Activated CD8-positive, alpha-beta memory T cell treated with anti-CD3 and anti-CD28 coated beads, Interleukin-2, amount 50 U/mL, for 1 hour (primary cell): ENCODE measurements around the gene CIDEC.

ENCODE experiments used
- DNase-seq: peaks from one replicate; pipeline ENCODE4 v3.0.0-alpha.2; 2020; ENCODE audit errors: extremely low read depth

Gene CIDEC, protein sequence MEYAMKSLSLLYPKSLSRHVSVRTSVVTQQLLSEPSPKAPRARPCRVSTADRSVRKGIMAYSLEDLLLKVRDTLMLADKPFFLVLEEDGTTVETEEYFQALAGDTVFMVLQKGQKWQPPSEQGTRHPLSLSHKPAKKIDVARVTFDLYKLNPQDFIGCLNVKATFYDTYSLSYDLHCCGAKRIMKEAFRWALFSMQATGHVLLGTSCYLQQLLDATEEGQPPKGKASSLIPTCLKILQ

DNA sequence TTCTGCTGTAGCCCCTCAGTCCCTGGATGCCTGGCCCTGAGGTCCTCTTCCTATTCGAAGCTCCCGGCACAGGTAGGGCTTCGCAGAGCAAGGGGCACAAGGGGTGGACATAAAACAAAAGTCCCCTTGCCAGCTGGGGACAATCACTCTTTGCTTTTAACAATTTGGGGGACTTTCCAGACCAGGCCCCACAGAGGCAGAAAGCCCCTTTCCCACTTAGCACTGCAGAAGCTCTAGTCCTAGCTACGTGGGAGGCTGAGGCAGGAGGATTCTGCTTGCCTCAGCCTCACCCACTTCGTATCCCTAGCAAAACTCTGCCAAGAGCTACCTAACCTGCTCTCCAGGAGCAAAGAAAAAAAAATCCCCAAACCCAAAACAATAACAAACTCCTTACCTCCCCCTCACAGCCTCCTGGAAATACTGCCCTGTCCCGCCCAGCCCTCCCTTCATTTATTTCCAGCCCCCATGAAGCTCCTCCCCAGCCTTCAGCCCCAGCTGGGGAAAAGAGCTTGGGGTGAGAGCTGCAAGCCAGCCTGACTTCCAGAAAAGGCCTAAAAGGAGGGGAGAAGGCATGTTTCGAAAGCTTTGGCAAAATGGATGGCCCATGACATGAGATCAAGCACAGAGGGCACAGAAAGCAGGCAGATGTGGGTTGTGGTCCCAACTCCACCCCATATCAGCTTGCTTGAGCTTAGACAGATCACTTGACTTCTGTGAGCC lies at the start of gene CIDEC:
CIDEC (minus strand) TSS at position 424 of the 720 bp plus-strand sequence. CDS start 1,767 bp downstream, outside the sequence.
- DNase-seq, result no peak

DNA sequence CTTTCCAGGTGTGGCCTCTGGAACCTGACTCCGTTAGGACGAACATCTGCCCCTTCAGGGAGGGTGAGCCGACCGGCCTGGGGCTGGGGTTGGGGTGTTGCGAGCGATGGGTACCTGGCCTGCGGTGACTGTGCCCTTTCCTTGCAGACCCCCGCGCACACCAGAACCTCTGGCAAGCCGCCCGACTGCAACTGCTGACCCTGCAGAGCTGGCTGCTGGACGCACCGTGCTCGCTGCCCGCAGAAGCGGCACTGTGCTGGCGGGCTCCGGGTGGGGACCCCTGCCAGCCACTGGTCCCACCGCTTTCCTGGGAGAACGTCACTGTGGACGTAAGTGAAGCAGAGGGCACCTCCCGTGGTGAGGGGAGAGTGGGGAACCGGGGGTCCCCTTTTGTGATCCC lies 48.1 kb upstream of the CIDEC start:
- no peak for DNase-seq

DNA sequence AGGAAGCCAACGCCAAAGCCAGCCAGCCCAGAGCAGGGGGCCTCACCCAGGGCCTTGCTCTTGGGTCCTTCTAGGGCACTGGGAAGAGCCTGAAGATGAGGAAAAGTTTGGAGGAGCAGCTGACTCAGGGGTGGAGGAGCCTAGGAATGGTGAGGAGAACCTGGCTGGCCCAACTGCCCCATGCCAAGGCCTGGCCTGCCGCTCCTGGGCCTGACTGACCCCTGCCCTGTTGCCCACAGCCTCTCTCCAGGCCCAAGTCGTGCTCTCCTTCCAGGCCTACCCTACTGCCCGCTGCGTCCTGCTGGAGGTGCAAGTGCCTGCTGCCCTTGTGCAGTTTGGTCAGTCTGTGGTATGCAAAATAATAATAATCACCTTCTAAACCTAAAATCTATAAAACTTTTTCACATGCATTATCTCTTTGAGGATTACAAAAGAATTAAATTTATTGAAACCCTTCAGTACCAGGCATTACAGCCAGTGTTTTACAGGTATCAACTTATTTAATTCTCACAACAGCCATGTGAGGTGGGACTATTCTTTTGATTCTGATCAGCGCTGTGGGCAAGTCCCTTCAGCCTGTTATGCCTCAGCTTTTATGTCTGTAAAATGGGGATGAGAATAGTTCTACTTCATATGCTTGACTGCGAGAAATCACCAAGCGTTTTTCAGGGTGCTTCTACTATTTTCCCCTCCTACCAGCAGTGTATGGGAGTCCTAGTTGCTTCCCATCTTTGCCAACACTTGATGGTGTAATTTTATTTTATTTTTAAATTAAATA lies 38.4 kb upstream of the CIDEC start:
- DNase-seq, result no peak

DNA sequence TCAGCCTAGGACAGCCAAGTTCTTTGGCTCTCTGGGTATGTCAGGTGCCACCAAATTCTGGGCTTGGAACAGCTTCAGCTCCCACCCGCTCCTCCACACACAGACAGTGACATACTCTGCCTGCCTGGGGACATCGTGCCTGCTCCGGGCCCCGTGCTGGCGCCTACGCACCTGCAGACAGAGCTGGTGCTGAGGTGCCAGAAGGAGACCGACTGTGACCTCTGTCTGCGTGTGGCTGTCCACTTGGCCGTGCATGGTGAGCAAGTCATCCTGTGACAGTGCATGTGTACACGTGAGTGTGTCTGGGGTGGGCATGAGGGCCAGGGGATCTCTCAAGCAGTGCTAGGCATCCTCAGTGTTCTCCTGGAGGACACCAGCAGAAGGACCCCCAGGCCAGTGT lies 37.8 kb upstream of the CIDEC start:
- no peak for DNase-seq

DNA sequence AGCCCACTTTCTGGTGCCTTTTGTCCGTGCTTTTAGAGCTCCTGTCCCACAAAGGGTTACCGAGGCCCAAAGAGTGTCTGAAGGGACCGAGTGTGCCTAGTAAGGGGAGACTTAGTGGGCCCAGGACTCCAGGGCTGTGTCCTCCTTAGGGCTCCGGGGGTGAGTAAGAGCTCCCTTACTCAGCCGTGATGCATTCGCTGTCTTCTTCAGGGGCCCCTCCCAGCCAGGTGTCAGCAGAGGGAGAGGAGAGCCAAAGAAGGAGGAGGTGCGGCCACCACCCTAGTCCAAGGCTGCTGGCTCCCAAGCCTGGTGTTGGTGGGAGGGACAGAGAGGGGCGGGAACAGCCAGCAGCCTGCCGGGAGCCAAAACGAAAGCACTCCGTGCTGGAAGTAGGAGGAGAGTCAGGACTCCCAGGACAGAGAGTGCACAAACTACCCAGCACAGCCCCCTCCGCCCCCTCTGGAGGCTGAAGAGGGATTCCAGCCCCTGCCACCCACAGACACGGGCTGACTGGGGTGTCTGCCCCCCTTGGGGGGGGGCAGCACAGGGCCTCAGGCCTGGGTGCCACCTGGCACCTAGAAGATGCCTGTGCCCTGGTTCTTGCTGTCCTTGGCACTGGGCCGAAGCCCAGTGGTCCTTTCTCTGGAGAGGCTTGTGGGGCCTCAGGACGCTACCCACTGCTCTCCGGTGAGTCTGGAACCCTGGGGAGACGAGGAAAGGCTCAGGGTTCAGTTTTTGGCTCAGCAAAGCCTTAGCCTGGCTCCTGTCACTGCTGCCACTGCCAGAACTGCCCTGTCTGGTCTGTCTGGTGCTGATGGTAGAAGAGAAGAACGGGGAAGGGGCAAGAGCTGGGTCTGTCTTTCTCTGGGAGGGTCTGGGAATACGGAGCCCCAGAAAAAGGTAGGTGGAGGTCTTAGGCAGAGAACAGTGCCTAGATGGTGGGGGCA lies 37.0 kb upstream of the CIDEC start, which contains the start of gene IL17RC:
IL17RC (plus strand) TSS at position 365 of the 947 bp plus-strand sequence; CDS start at position 583, 218 bp downstream.
- no peak for DNase-seq

DNA sequence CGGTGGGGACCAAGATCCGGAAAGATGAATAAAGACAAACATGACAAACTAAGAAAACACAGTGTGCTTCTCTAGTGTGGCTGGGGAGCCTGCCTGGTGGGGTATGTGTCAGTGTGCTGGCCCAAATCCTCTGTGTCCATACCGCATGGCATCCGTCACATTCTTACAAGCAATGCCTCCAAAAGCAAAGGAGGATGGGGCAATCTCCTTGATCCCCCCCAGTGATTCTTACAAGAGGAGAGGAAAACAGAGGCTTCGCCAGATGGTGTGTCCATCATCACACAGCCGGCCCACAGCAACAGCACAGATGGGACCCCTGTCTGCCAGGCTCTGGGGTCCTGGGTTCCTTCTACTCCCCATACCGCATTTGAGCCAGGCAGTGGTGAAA lies 36.3 kb upstream of the CIDEC start:
- no peak for DNase-seq

DNA sequence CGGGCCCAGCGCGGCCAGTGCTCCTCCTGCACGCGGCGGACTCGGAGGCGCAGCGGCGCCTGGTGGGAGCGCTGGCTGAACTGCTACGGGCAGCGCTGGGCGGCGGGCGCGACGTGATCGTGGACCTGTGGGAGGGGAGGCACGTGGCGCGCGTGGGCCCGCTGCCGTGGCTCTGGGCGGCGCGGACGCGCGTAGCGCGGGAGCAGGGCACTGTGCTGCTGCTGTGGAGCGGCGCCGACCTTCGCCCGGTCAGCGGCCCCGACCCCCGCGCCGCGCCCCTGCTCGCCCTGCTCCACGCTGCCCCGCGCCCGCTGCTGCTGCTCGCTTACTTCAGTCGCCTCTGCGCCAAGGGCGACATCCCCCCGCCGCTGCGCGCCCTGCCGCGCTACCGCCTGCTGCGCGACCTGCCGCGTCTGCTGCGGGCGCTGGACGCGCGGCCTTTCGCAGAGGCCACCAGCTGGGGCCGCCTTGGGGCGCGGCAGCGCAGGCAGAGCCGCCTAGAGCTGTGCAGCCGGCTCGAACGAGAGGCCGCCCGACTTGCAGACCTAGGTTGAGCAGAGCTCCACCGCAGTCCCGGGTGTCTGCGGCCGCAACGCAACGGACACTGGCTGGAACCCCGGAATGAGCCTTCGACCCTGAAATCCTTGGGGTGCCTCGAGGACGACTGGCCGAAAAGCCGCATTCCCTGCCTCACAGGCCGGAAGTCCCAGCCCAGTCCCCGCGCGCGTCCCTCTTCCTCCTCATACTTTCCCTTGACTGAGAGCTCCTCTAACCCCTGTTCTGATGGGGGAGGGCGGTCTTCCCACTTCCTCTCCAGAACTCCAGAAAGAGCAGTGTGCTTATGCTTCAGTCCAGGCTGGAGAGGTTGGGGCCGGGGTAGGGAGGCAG lies 35.4 kb upstream of the CIDEC start:
- DNase-seq, result no peak

DNA sequence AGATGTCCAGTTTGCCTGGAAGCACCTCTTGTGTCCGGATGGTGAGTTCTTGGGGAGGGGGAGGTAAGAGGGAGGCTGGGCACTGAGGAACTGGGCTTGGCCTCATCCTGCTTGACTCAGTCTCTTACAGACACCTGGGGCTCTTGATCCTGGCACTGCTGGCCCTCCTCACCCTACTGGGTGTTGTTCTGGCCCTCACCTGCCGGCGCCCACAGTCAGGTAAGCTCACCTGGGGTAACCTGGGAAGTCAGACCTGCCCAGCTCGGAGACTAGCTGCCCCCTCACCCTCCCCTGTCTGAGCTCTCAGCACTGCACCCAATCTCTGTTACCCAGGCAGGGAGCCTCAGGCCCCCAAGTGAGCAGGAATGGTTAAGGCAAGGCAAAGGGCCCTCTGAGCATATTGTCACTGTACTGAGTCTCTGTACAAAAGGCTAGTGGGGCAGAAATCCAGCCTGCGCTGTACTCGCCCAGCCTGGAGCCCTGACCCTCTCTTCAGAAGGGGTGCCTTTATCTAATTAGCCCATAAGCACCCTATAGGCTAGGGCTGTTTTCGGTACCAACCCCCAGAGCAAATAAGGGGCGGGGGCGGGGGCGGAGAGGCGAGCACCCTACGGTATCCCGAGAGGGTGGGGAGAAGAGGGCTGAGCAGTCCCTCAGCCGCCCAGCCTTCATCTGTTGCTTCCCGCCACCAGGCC lies 34.7 kb upstream of the CIDEC start:
- no peak for DNase-seq

DNA sequence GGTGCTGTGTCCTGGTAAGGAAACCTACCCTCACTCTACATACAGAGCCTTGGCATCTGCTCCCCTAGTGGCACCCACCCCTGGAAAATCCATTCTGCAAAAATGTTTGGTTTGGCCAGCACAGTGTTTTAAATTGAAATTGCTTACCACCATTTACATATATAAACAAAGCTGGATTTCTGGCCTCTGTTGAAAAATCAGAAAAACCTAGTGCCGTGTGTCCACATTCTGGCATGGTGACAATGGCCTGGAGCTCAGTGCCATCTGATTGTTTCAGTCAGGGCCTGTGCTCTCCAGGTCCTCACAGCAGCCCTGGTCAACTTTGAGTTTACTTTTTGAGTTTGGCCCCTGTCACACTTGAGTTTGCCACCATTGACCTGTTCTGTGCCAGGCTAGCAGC lies 34.0 kb upstream of the CIDEC start:
- no peak for DNase-seq

DNA sequence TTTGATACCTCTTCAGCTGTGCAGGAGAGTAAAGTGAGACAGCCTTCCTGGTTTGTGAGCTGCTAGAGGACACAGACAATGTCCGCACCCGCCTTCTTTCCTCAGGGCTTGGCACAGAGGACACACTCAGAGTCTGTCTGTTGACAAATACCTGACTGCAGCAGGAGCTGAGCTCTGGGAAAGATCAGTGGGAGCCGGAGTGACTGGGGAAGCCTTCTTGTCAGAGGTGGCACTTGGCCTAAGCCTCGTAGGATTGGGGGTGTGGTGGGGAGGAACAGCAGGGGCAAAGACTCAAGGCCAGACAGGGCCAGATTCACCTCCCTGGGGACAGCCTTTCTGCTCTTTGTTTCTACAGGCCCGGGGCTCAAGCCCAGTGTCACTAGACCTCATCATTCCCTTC lies 33.5 kb upstream of the CIDEC start:
- no peak for DNase-seq

DNA sequence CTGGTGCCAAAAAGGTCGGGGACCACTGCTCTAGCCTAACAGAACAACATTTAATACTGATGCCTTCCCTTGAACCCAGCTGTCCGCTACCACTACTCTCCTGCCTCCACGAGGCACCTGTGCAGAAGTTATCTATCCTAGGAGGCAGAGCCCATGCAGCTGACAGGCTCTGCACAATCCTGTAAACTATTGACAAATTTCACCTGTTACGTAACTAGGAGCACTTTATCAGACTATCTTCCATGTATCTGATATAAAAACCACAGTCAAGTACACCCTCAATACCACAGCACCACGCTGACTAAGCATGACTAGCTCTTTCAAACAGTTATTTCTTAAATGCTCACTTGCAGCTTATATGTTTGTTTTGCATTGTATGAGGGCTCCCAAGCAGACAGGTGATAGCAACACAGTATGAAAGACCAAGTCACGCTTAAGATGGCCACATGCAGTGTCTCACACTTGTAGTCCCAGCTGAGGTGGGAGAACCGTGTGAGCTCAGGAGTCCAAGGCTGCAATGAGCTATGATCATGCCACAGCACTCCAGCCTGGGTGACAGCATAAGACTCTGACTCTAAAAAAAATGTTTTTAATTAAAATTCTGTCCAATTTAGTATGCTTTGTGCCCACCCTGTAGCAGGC lies 32.4 kb upstream of the CIDEC start:
- no peak for DNase-seq

DNA sequence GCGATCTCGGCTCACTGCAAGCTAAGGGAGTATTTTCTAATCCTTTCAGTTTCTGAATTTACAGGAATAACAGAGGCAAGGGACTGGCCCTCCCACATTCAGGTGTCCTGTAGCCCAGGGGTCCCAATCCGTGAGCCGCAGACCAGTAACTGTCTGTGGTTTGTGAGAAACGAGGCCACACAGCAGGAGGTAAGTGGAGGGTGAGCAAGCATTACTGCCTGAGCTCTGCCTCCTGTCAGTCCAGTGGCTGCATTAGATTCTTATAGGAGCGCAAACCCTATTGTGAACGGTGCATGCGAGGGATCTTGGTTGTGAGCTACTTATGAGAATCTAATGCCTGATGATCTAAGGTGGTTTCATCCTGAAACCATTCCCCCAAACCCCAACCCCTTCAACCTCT lies 31.8 kb upstream of the CIDEC start:
- DNase-seq, result no peak

DNA sequence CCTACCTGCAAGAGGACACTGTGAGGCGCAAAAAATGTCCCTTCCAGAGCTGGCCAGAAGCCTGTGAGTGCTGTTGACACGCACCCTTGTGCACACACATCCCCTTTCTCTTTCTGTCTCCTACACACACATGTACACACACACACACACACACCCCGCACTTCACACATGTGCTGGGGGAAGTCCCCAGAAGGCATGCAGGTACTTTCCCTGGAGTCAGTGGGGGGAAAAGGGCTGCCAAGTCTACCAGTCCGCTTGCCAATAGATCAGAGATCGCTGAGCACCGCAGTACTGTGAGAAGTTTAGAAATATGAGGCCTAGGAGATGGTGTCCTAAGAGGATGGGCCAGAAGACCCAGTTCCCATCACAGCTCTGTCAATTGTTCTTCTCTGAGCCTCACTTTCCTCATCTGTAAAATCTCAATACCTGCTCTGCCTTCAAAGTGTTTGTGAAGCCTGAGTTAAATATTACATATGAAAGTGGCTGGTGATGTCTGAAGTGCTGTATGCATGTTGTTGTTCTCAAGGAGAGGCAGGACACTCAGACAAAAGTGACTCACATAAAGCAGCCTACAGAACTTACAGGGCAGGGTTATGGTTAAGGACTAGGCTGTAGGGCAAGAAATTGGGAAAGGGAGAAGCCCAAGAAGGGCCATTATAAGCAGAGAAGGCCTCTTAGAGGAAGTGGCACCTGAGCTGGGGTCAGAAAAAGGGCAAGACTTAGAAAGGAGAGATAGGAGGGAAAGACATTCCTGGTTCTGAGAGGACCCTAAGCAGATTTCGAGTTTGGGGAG lies 29.4 kb upstream of the CIDEC start:
- DNase-seq, result no peak

DNA sequence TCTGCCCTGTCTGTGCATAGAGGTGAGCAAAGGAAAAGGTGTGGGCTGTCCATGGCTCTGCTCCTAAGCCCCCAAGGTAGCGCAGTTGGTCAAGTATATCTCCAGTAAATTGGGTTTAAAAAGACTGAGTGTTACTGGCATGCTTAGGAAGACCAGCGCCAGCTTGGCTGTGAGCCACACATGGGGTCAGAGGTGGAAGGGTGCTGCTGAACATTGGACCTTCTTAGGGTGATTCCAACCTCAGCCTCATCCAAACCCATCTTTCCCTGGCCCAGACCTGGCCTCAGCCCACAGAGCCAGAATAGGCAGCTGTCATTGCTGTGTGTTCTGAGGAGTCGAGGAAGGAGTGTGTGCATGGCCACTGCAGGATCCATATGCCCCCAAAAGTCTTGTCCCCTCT lies 28.2 kb upstream of the CIDEC start:
- no peak for DNase-seq

DNA sequence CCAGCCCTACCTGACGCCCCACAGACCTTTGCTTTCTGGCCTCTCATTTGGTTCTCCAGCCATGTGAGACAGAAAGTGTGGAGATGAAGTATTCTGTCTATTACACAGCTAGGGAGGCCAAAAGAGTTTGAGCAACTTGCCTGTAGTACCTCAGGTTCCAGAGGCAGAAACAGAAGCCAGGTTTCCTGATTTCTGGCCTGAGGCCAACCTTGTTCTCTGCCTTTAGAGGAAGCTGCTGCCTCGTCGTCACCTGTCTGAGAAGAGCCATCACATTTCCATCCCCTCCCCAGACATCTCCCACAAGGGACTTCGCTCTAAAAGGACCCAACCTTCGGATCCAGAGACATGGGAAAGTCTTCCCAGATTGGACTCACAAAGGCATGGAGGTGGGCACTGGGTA lies 26.4 kb upstream of the CIDEC start:
- no peak for DNase-seq

DNA sequence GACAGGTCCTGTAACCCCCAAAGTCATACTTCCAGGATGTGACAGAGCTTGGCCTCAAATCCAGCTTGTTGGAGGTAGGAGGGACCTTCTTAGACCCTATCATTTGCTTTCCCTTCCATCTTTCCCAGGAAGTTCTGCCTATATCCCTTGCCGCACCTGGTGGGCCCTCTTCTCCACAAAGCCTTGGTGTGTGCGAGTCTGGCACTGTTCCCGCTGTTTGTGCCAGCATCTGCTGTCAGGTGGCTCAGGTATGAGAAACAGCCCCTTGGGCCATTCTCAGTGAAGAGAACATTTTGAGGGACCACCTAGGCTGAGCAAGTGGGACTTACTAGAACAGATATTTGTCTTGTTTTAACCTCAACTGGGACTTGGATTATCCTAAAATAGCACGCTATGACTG lies 23.9 kb upstream of the CIDEC start:
- DNase-seq, result no peak

DNA sequence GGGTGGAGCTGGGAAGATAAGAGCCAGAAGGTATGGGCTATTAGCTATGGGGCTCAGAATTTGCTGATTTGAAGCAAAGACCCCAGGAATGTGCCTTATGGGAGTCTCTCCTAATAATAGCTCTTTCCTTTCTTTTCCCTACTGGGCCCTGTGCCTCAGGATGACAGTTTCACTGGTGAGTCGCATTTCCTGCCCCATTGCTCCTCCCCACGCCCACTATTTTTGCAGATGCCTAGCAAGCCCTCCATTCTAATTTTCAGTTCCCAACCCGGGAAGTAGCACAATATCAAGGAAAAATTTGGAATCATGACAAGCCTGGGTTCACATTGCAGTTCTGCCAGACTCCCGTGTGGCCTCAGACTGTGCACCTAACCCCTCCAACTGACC lies 23.2 kb upstream of the CIDEC start:
- no peak for DNase-seq

DNA sequence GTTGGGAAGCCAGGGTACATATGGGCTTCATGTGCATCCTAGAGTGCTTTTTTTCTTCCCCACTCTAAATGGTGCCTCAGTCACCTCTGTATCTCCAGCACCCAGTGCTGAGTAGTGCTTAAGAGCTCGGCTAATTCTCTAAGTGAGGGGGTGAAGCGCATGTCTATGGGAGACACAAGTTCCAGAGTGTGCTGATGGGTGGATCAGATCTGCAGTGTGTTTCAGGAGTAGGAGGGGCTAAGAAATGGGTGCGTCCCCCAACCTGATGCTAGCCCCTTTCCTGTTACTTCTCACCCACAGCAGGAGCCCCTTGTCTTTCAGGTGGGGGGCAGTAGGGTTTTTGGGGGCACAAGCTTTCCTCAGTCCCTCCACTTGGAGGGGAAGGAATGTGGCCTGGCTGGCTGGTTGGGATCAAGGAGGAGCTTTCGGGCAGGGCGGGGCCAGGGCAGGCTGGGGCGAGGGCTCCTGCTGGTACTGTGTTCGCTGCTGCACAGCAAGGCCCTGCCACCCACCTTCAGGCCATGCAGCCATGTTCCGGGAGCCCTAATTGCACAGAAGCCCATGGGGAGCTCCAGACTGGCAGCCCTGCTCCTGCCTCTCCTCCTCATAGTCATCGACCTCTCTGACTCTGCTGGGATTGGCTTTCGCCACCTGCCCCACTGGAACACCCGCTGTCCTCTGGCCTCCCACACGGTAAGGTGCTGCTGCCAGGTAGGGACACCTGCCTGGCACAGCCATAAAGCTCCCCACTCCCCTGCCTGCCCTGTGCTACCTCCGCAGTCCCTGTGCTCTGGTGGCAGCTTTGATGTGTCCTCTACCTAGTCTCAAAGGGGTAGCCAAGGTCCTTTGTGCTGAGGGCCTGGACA lies 22.6 kb upstream of the CIDEC start, which contains the start of gene IL17RE:
IL17RE (plus strand) TSS at position 477 of the 866 bp plus-strand sequence; CDS start at position 562, 85 bp downstream.
- DNase-seq, result no peak
